DOHH2 (cell line): ENCODE results near the gene AFAP1.

ENCODE experiments used
- H3F3A ChIP-seq: fragments of 200-600 bp; sonication (generic), shearing (Covaris generic); 2 replicates; pipeline ENCODE4 v1.6.0; 2016; ENCODE audit warnings: antibody characterized with exemption, mild to moderate bottlenecking; ENCODE audit not compliant: control insufficient read depth, insufficient read depth
- H3K27ac ChIP-seq: fragments of 200-600 bp; sonication (generic); 2 replicates; pipeline ENCODE4 v1.5.1; 2014; ENCODE audit warnings: low read depth, mild to moderate bottlenecking, low read length, moderate library complexity
- H3K27me3 ChIP-seq: fragments of 200-600 bp; sonication (generic); 2 replicates; pipeline ENCODE4 v1.6.1; 2014; ENCODE audit warnings: mild to moderate bottlenecking, low read length, mixed read lengths; ENCODE audit not compliant: control insufficient read depth
- H3K36me3 ChIP-seq: fragments of 200-600 bp; sonication (generic); 2 replicates; pipeline ENCODE4 v1.6.1; 2014; ENCODE audit warnings: mild to moderate bottlenecking, low read length, moderate library complexity, mixed read lengths; ENCODE audit not compliant: control insufficient read depth
- H3K4me1 ChIP-seq: fragments of 200-600 bp; sonication (generic); 2 replicates; pipeline ENCODE4 v1.6.1; 2014; ENCODE audit warnings: mild to moderate bottlenecking, low read length, mixed read lengths; ENCODE audit not compliant: control insufficient read depth
- H3K4me2 ChIP-seq: fragments of 200-600 bp; sonication (generic); 2 replicates; pipeline ENCODE4 v1.6.0; 2014; ENCODE audit warnings: mild to moderate bottlenecking, low read length, moderate library complexity
- H3K4me3 ChIP-seq: fragments of 200-600 bp; sonication (generic); 2 replicates; pipeline ENCODE4 v1.5.1; 2014; ENCODE audit warnings: mild to moderate bottlenecking, low read length, mixed read lengths
- H3K79me2 ChIP-seq: fragments of 200-600 bp; sonication (generic); 2 replicates; pipeline ENCODE4 v1.6.1; 2014; ENCODE audit warnings: mild to moderate bottlenecking, low read length, mixed read lengths; ENCODE audit not compliant: control insufficient read depth
- H3K9me2 ChIP-seq: fragments of 200-600 bp; sonication (generic); replicated peaks from 2 replicates; pipeline ENCODE4 v1.6.1; 2014; ENCODE audit warnings: mild to moderate bottlenecking, low read length, mixed read lengths; ENCODE audit not compliant: control insufficient read depth
- H3K9me3 ChIP-seq: fragments of 200-600 bp; sonication (generic); 2 replicates; pipeline ENCODE4 v1.6.1; 2014; ENCODE audit warnings: antibody characterized with exemption, low read length, mixed read lengths; ENCODE audit not compliant: control insufficient read depth, insufficient read depth
- H4K20me1 ChIP-seq: fragments of 200-600 bp; sonication (generic); 2 replicates; pipeline ENCODE4 v1.6.0; 2014; ENCODE audit warnings: low read depth, mild to moderate bottlenecking, antibody characterized with exemption, low read length, moderate library complexity; ENCODE audit not compliant: control insufficient read depth, insufficient read depth
- CTCF ChIP-seq: fragments of 200-600 bp; sonication (generic); IDR thresholded peaks from one replicate; pipeline ENCODE4 v1.5.1; 2014; ENCODE audit warnings: antibody characterized with exemption, mild to moderate bottlenecking, low read depth, low read length; ENCODE audit not compliant: poor library complexity, severe bottlenecking
- EZH2phosphoT487 ChIP-seq: fragments of 200-600 bp; sonication (generic); IDR thresholded peaks from 2 replicates; pipeline ENCODE4 v1.6.1; 2017; ENCODE audit warnings: borderline replicate concordance, mild to moderate bottlenecking, antibody characterized with exemption, low read length, moderate library complexity, mixed read lengths

Gene AFAP1

GRCh38 chr4:7710126-7710525 lies 229.5 kb downstream of the AFAP1 start:
- no peaks in the 10 kb centered on the region for H3K4me1 ChIP-seq
- H3K79me2 ChIP-seq: no peaks in the 10 kb centered on the region
- no peaks in the 10 kb centered on the region for H4K20me1 ChIP-seq
- no peaks in the 10 kb centered on the region for H3K9me2 ChIP-seq
- no peak overlapping the region for H3K4me2 ChIP-seq
- no peaks in the 10 kb centered on the region for H3K27me3 ChIP-seq
- no peak overlapping the region for H3K4me3 ChIP-seq
- no peaks in the 10 kb centered on the region for H3K36me3 ChIP-seq
- TF ChIP-seq CTCF: no peak
- TF ChIP-seq EZH2phosphoT487: no peak
- no peak overlapping the region for H3K27ac ChIP-seq
- no peaks in the 10 kb centered on the region for H3F3A ChIP-seq
- no peaks in the 10 kb centered on the region for H3K9me3 ChIP-seq

- no peaks in the 10 kb centered on the region for H4K20me1 ChIP-seq
- H3K36me3 ChIP-seq: no peaks in the 10 kb centered on the region
- H3K4me2 ChIP-seq: no peak overlapping the region
- H3K9me2 ChIP-seq: no peaks in the 10 kb centered on the region
- H3K4me1 ChIP-seq: no peaks in the 10 kb centered on the region
- TF ChIP-seq CTCF (no peak), EZH2phosphoT487 (no peak)
- H3F3A ChIP-seq: no peaks in the 10 kb centered on the region
- H3K27me3 ChIP-seq: no peaks in the 10 kb centered on the region
- H3K9me3 ChIP-seq: no peaks in the 10 kb centered on the region
- no peak overlapping the region for H3K4me3 ChIP-seq
- H3K27ac ChIP-seq: no peak overlapping the region
- H3K79me2 ChIP-seq: no peaks in the 10 kb centered on the region
These were observed 230.2 kb downstream of the AFAP1 start for GRCh38 chr4:7709431-7709830.

DNA sequence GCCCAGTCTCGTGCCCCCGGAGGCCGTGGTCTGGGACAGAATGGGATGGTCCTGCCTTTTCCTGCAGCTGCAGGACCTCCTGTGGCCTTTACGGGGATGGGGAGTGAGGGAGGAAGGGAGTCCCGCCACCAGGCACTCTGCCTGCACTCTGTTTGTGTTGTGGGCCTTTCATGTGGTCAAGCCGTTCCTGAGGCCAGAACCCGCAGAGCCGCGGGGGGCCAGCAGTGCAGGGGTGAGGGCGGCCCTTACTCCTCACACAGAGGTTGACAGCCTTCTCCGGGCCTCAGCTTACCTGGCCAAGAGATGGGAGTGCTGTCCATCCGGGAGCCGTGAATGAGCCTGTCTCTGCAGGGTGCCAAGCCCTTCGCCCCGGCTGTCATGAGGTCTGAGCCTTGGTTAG lies 230.7 kb downstream of the AFAP1 start:
- H3K4me1 ChIP-seq: no peaks in the 10 kb centered on the region
- no peaks in the 10 kb centered on the region for H3K36me3 ChIP-seq
- H3K27ac ChIP-seq: no peak overlapping the region
- H3K9me3 ChIP-seq: no peaks in the 10 kb centered on the region
- H3K9me2 ChIP-seq: no peaks in the 10 kb centered on the region
- no peaks in the 10 kb centered on the region for H4K20me1 ChIP-seq
- no peak overlapping the region for H3K4me2 ChIP-seq
- no peaks in the 10 kb centered on the region for H3K79me2 ChIP-seq
- H3K4me3 ChIP-seq: no peak overlapping the region
- no peaks in the 10 kb centered on the region for H3K27me3 ChIP-seq
- no peaks in the 10 kb centered on the region for H3F3A ChIP-seq
- TF ChIP-seq EZH2phosphoT487 (no peak), CTCF (no peak)
